Liver (tissue), 9 donors: ENCODE results near the gene KLHL9. TPM values are rescaled to one million over a fixed set of nuclear protein-coding genes. Genes with fewer than 3 reads are reported as not detected.

Source experiments
- DNase-seq: peaks from one replicate; pipeline ENCODE4 v3.0.0-alpha.2; 2017; ENCODE audit warnings: low spot score
- H3K27ac ChIP-seq, 2 donors: one replicate each; pipeline ENCODE4 v1.7.0; 2013; ENCODE audit warnings: inconsistent platforms in 2 of 2, low read length in 2 of 2, control low read depth in 1 of 2, low read depth in 1 of 2, mild to moderate bottlenecking in 1 of 2
- H3K27me3 ChIP-seq, 4 donors: one replicate each; pipeline versions ENCODE4 v1.6.1 to v1.7.0; 2013; ENCODE audit warnings: low read length in 3 of 4, inconsistent platforms in 1 of 4, mild to moderate bottlenecking in 1 of 4, moderate library complexity in 1 of 4; ENCODE audit not compliant: control insufficient read depth in 4 of 4, insufficient read depth in 4 of 4
- H3K36me3 ChIP-seq, 4 donors: one replicate each; pipeline versions ENCODE4 v1.6.1 to v1.7.0; 2013; ENCODE audit warnings: low read length in 3 of 4, mild to moderate bottlenecking in 3 of 4, low read depth in 1 of 4, moderate library complexity in 1 of 4; ENCODE audit not compliant: control insufficient read depth in 4 of 4, insufficient read depth in 3 of 4
- H3K4me1 ChIP-seq, 4 donors: one replicate each; pipeline versions ENCODE4 v1.6.1 to v1.7.0; 2013; ENCODE audit warnings: low read length in 3 of 4, mild to moderate bottlenecking in 3 of 4, moderate library complexity in 1 of 4; ENCODE audit not compliant: control insufficient read depth in 4 of 4, insufficient read depth in 4 of 4
- H3K4me3 ChIP-seq, 3 donors: one replicate each; pipeline versions ENCODE4 v1.6.1 to v1.7.0; 2013; ENCODE audit warnings: low read length in 3 of 3, control low read depth in 1 of 3, low read depth in 1 of 3, mild to moderate bottlenecking in 1 of 3
- H3K9ac ChIP-seq, 2 donors: one replicate each; pipeline ENCODE4 v1.7.0; 2013; ENCODE audit warnings: low read length in 2 of 2, mild to moderate bottlenecking in 2 of 2, moderate library complexity in 2 of 2, control low read depth in 1 of 2, low read depth in 1 of 2
- H3K9me3 ChIP-seq, 4 donors: one replicate each; pipeline versions ENCODE4 v1.6.1 to v1.7.0; 2013; ENCODE audit warnings: low read length in 3 of 4; ENCODE audit not compliant: control insufficient read depth in 4 of 4
- EGR1 ChIP-seq, 2 donors: IDR thresholded peaks; 2 replicates each; pipeline ENCODE4 v1.6.1; 2016 to 2018; ENCODE audit warnings: antibody characterized with exemption in 2 of 2, low read depth in 2 of 2
- FOXA1 ChIP-seq: IDR thresholded peaks from 2 replicates; pipeline ENCODE4 v1.6.1; 2016; ENCODE audit warnings: antibody characterized with exemption
- FOXA2 ChIP-seq: IDR thresholded peaks from 2 replicates; pipeline ENCODE4 v1.6.1; 2016; ENCODE audit warnings: antibody characterized with exemption
- GABPA ChIP-seq, 2 donors: IDR thresholded peaks in 1 of 2; conservative IDR thresholded peaks in 1 of 2; 2 replicates each; pipeline ENCODE4 v1.6.1; 2016; ENCODE audit warnings: antibody characterized with exemption in 2 of 2, mild to moderate bottlenecking in 1 of 2, moderate library complexity in 1 of 2
- HNF4A ChIP-seq, 2 donors: conservative IDR thresholded peaks; 2 replicates each; pipeline ENCODE4 v1.6.1; 2016; ENCODE audit warnings: antibody characterized with exemption in 2 of 2, mild to moderate bottlenecking in 2 of 2
- HNF4G ChIP-seq: IDR thresholded peaks from 2 replicates; pipeline ENCODE4 v1.6.1; 2016; ENCODE audit warnings: antibody characterized with exemption
- JUND ChIP-seq, 2 donors: IDR thresholded peaks; 2 replicates each; pipeline ENCODE4 v1.6.1; 2016; ENCODE audit warnings: antibody characterized with exemption in 2 of 2
- NR2F2 ChIP-seq: IDR thresholded peaks from 2 replicates; pipeline ENCODE4 v1.6.1; 2016; ENCODE audit warnings: antibody characterized with exemption
- RAD21 ChIP-seq, 2 donors: IDR thresholded peaks; 2 replicates each; pipeline ENCODE4 v1.6.1; 2016; ENCODE audit warnings: antibody characterized with exemption in 2 of 2, mild to moderate bottlenecking in 2 of 2
- RXRA ChIP-seq, 2 donors: IDR thresholded peaks; 2 replicates each; pipeline ENCODE4 v1.6.1; 2017 to 2018; ENCODE audit warnings: antibody characterized with exemption in 2 of 2, mild to moderate bottlenecking in 1 of 2
- SP1 ChIP-seq: IDR thresholded peaks from 2 replicates; pipeline ENCODE4 v1.6.1; 2018; ENCODE audit warnings: antibody characterized with exemption, mild to moderate bottlenecking
- TAF1 ChIP-seq: conservative IDR thresholded peaks from 2 replicates; pipeline ENCODE4 v1.6.1; 2016; ENCODE audit warnings: antibody characterized with exemption, mild to moderate bottlenecking
- YY1 ChIP-seq: IDR thresholded peaks from 2 replicates; pipeline ENCODE4 v1.6.1; 2016; ENCODE audit warnings: antibody characterized with exemption, mild to moderate bottlenecking
- WGBS: extraction: QIAGEN DNeasy Blood & Tissue Kit; methylation state at CpG from one replicate; pipeline ENCODE4 v1.1.7; 2013; 5-methylcytosine and 5-hydroxymethylcytosine counted together
- polyA plus RNA-seq, 2 donors: library from polyadenylated mRNA; stranded (reverse) in 1 of 2; unstranded in 1 of 2; fragments of 200-250 nt in 1 of 2; fragments of >200 nt in 1 of 2; fragmentation: Nextera tagmentation in 1 of 2; extraction: Ambion mirVana in 1 of 2; gene quantifications; one replicate each; pipeline versions ENCODE4 v1.2.1 to v1.2.3, GENCODE V29; 2013 to 2015
- total RNA-seq, 2 donors: library from RNA; depleted of rRNA; stranded (reverse); fragments of >200 nt; gene quantifications; one replicate each; pipeline ENCODE4 v1.2.3, GENCODE V29; 2014
- TF ChIP-seq, protein P1 (sequence below): IDR thresholded peaks from 2 replicates; pipeline ENCODE4 v1.6.1; 2016; ENCODE audit warnings: antibody characterized with exemption
- TF ChIP-seq, protein P2 (sequence below): IDR thresholded peaks from 2 replicates; pipeline ENCODE4 v1.6.1; 2016; ENCODE audit warnings: antibody characterized with exemption, mild to moderate bottlenecking
- TF ChIP-seq, protein P3 (sequence below): IDR thresholded peaks from 2 replicates; pipeline ENCODE4 v1.6.1; 2016; ENCODE audit warnings: antibody characterized with exemption
- TF ChIP-seq, protein P4 (sequence below): fragments of 150-350 bp; IDR thresholded peaks from 2 replicates; pipeline ENCODE4 v1.5.1; 2017; ENCODE audit warnings: improper control_type of control experiment, low read depth, low read length; ENCODE audit not compliant: missing input control
- donor health status: healthy.
- donor health status: healthy.
- donor health status: healthy.
- donor health status: healthy.
- donor health status: healthy.

The KLHL9 gene
- total and polyA plus RNA-seq, 4 donors = 5.6 to 14.5 (median 9.8) TPM

DNA sequence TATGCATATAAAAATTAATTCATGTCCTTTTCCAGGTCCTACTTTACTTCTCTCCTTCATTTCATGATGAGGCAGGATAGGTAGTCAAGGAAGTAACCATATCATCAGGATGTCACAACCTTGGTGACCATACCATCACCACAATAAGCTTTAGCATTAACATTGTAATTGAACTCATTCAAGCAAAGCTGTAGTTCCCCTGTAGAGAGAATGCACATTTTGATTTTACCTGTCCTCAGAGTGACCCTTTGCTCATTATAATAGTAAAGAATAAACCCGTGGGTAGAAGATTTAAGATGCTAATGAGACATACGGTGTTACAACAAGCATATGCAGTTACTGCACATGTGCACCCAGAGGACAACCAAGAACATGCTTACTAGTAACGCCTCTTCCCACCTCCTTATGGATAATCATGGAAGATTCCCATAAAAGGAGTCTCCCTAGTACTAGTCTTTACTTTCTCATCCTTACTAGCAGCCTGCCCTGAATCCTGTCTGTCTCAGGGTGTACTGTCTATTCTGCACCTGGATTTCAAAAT lies 13.3 kb upstream of the KLHL9 start:
- DNase-seq = no peak
- peaks cover 0 to 20% (median 3%) of the 10 kb centered on the region in 4 donors for H3K27me3 ChIP-seq
- 66% methylated on average over 3 of the region's 3 CpGs for WGBS

DNA sequence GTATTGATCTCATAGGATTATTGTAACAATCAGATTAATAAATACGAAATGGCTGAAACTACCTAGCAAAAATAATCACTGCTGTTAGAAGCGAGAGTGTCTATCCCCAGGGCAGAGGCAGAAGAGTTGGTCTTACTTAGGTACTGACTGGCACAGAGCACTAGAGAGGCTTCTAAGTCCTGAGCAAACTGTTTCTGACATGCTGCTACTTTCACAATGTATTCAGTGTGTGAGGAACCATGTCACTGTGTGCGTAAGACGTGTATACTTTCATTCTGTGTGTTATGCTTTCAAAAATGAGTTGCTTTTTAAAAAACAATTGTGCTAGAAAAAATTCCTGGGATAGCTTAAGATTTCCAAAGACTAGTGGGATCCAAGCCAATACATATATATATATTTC lies 5.5 kb upstream of the KLHL9 start:
- no peak overlapping the region for H3K27ac ChIP-seq
- H3K36me3 ChIP-seq = peaks cover 0 to 1% (median 0%) of the 10 kb centered on the region in 4 donors
- peaks cover 0 to 2% (median 0%) of the 10 kb centered on the region in 4 donors for H3K27me3 ChIP-seq
- DNase-seq = no peak
- 87% methylated on average over 4 of the region's 4 CpGs for WGBS
- H3K9me3 ChIP-seq = no peaks in the 10 kb centered on the region
- H3K4me1 ChIP-seq = no peaks in the 10 kb centered on the region
- H3K4me3 ChIP-seq = no peak overlapping the region
- TF ChIP-seq FOXA2 (no peak), NR2F2 (no peak), SP1 (no peak), YY1 (no peak), HNF4A (conservative IDR thresholded peaks at IDR 0.05) (no peak), FOXA1 (no peak), GABPA (IDR thresholded peaks at IDR 0.05 in 1 of 2, conservative IDR thresholded peaks at IDR 0.05 in 1 of 2) (no peak), HNF4G (no peak)
- TF ChIP-seq, protein P1, sequence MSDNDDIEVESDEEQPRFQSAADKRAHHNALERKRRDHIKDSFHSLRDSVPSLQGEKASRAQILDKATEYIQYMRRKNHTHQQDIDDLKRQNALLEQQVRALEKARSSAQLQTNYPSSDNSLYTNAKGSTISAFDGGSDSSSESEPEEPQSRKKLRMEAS = no peak
- TF ChIP-seq, protein P2, sequence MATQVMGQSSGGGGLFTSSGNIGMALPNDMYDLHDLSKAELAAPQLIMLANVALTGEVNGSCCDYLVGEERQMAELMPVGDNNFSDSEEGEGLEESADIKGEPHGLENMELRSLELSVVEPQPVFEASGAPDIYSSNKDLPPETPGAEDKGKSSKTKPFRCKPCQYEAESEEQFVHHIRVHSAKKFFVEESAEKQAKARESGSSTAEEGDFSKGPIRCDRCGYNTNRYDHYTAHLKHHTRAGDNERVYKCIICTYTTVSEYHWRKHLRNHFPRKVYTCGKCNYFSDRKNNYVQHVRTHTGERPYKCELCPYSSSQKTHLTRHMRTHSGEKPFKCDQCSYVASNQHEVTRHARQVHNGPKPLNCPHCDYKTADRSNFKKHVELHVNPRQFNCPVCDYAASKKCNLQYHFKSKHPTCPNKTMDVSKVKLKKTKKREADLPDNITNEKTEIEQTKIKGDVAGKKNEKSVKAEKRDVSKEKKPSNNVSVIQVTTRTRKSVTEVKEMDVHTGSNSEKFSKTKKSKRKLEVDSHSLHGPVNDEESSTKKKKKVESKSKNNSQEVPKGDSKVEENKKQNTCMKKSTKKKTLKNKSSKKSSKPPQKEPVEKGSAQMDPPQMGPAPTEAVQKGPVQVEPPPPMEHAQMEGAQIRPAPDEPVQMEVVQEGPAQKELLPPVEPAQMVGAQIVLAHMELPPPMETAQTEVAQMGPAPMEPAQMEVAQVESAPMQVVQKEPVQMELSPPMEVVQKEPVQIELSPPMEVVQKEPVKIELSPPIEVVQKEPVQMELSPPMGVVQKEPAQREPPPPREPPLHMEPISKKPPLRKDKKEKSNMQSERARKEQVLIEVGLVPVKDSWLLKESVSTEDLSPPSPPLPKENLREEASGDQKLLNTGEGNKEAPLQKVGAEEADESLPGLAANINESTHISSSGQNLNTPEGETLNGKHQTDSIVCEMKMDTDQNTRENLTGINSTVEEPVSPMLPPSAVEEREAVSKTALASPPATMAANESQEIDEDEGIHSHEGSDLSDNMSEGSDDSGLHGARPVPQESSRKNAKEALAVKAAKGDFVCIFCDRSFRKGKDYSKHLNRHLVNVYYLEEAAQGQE = no peak
- no peak overlapping the region for H3K9ac ChIP-seq

More for the DNA sequence above, 13.3 kb upstream of the KLHL9 start:
- no peaks in the 10 kb centered on the region for H3K36me3 ChIP-seq
- TF ChIP-seq, protein P2 = no peak
- no peak for TF ChIP-seq EGR1 (IDR thresholded peaks at IDR 0.05; ENCODE audit: low read depth in 2 of 2)
- no peak for TF ChIP-seq GABPA (IDR thresholded peaks at IDR 0.05 in 1 of 2, conservative IDR thresholded peaks at IDR 0.05 in 1 of 2)
- TF ChIP-seq SP1 = no peak
- TF ChIP-seq JUND (IDR thresholded peaks at IDR 0.05) = no peak
- no peak for TF ChIP-seq RAD21 (IDR thresholded peaks at IDR 0.05)
- no peak for TF ChIP-seq FOXA2
- no peak for TF ChIP-seq TAF1
- TF ChIP-seq, protein P3, sequence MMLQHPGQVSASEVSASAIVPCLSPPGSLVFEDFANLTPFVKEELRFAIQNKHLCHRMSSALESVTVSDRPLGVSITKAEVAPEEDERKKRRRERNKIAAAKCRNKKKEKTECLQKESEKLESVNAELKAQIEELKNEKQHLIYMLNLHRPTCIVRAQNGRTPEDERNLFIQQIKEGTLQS = no peak
- TF ChIP-seq NR2F2 = no peak
- TF ChIP-seq, protein P1 = no peak
- no peak for TF ChIP-seq YY1
- TF ChIP-seq HNF4G = no peak
- TF ChIP-seq HNF4A (conservative IDR thresholded peaks at IDR 0.05) = no peak
- TF ChIP-seq RXRA (IDR thresholded peaks at IDR 0.05) = no peak
- TF ChIP-seq, protein P4, sequence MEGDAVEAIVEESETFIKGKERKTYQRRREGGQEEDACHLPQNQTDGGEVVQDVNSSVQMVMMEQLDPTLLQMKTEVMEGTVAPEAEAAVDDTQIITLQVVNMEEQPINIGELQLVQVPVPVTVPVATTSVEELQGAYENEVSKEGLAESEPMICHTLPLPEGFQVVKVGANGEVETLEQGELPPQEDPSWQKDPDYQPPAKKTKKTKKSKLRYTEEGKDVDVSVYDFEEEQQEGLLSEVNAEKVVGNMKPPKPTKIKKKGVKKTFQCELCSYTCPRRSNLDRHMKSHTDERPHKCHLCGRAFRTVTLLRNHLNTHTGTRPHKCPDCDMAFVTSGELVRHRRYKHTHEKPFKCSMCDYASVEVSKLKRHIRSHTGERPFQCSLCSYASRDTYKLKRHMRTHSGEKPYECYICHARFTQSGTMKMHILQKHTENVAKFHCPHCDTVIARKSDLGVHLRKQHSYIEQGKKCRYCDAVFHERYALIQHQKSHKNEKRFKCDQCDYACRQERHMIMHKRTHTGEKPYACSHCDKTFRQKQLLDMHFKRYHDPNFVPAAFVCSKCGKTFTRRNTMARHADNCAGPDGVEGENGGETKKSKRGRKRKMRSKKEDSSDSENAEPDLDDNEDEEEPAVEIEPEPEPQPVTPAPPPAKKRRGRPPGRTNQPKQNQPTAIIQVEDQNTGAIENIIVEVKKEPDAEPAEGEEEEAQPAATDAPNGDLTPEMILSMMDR = no peak
- H3K9me3 ChIP-seq = no peaks in the 10 kb centered on the region
- H3K4me3 ChIP-seq = no peak overlapping the region
- no peak overlapping the region for H3K27ac ChIP-seq
- H3K9ac ChIP-seq = no peak overlapping the region
- H3K4me1 ChIP-seq = no peaks in the 10 kb centered on the region
